GM23248 (cell line): ENCODE results near the gene TRPM5. TPM values are rescaled to one million over a fixed set of nuclear protein-coding genes. Genes with fewer than 3 reads are reported as not detected.

Source experiments
- DNase-seq: peaks from one replicate; pipeline ENCODE4 v3.0.0-alpha.2; 2015
- H2AFZ ChIP-seq: fragments of 200-600 bp; sonication (generic); 2 replicates; pipeline ENCODE4 v1.6.1; 2016; ENCODE audit warnings: antibody characterized with exemption
- H3F3A ChIP-seq: fragments of 200-600 bp; sonication (generic); 2 replicates; pipeline ENCODE4 v1.6.1; 2016; ENCODE audit warnings: mild to moderate bottlenecking, antibody characterized with exemption, mixed run types; ENCODE audit not compliant: insufficient read depth
- H3K27ac ChIP-seq: fragments of 200-600 bp; sonication (generic); 2 replicates; pipeline ENCODE4 v1.5.1; 2016; ENCODE audit warnings: mild to moderate bottlenecking
- H3K27me3 ChIP-seq: fragments of 200-600 bp; sonication (generic); replicated peaks from 2 replicates; pipeline ENCODE4 v1.6.1; 2016; ENCODE audit warnings: mild to moderate bottlenecking; ENCODE audit not compliant: insufficient read depth
- H3K36me3 ChIP-seq: fragments of 200-600 bp; sonication (generic); 2 replicates; pipeline ENCODE4 v1.6.1; 2016; ENCODE audit warnings: low read depth, mild to moderate bottlenecking
- H3K4me1 ChIP-seq: fragments of 200-600 bp; sonication (generic); 2 replicates; pipeline ENCODE4 v1.6.1; 2016; ENCODE audit warnings: mild to moderate bottlenecking; ENCODE audit not compliant: insufficient read depth
- H3K4me2 ChIP-seq: fragments of 200-600 bp; sonication (generic); one replicate; pipeline ENCODE4 v1.6.1; 2016; ENCODE audit warnings: mild to moderate bottlenecking; ENCODE audit not compliant: unreplicated experiment
- H3K4me3 ChIP-seq: fragments of 200-600 bp; sonication (generic); 2 replicates; pipeline ENCODE4 v1.5.1; 2016; ENCODE audit warnings: mild to moderate bottlenecking
- H3K79me2 ChIP-seq: fragments of 200-600 bp; sonication (generic); 2 replicates; pipeline ENCODE4 v1.6.1; 2016; ENCODE audit warnings: mild to moderate bottlenecking; ENCODE audit not compliant: insufficient read depth
- H3K9ac ChIP-seq: fragments of 200-600 bp; sonication (generic); 2 replicates; pipeline ENCODE4 v1.6.1; 2016; ENCODE audit warnings: mild to moderate bottlenecking
- H3K9me2 ChIP-seq: fragments of 200-600 bp; sonication (generic); 2 replicates; pipeline ENCODE4 v1.6.1; 2016; ENCODE audit warnings: mixed run types, mild to moderate bottlenecking, moderate library complexity; ENCODE audit not compliant: insufficient read depth
- H3K9me3 ChIP-seq: fragments of 200-600 bp; sonication (generic); one replicate; pipeline ENCODE4 v1.6.1; 2017; ENCODE audit warnings: low read depth
- H4K20me1 ChIP-seq: fragments of 200-600 bp; sonication (generic); 2 replicates; pipeline ENCODE4 v1.6.0; 2016; ENCODE audit not compliant: insufficient read depth
- EZH2 ChIP-seq: fragments of 200-600 bp; sonication (generic); IDR thresholded peaks from 2 replicates; pipeline ENCODE4 v1.6.1; 2018; ENCODE audit warnings: antibody characterized with exemption, mild to moderate bottlenecking; ENCODE audit not compliant: insufficient read depth, poor library complexity, severe bottlenecking
- EZH2phosphoT487 ChIP-seq: fragments of 200-600 bp; sonication (generic); IDR thresholded peaks from 2 replicates; pipeline ENCODE4 v1.6.1; 2018; ENCODE audit warnings: antibody characterized with exemption, moderate library complexity, mild to moderate bottlenecking, low read depth; ENCODE audit not compliant: insufficient read depth
- WGBS, 2 experiments: methylation state at CpG; one replicate each; pipeline ENCODE4 v1.1.6; 2015 to 2017; ENCODE audit warnings: low lambda C conversion rate in 2 of 2, low coverage in 1 of 2; ENCODE audit errors: missing lambda C conversion rate in 2 of 2; 5-methylcytosine and 5-hydroxymethylcytosine counted together
- in situ Hi-C: fragments of 300-500 bp; cut with MboI; formaldehyde crosslinking; loops from 2 replicates; pipeline ENCODE4 v1.15.0; 2020
- polyA plus RNA-seq: library from polyadenylated mRNA; unstranded; fragments of >200 nt; fragmentation: Nextera tagmentation; extraction: Ambion mirVana; gene quantifications from 2 replicates; pipeline ENCODE4 v1.2.1, GENCODE V29; 2016
- total RNA-seq: library from RNA; depleted of rRNA; stranded (reverse); fragments of >200 nt; shearing (Covaris generic); gene quantifications from 2 replicates; pipeline ENCODE4 v1.2.3, GENCODE V29; 2014

Gene TRPM5
- total and polyA plus RNA-seq, 2 experiments from 2014 or later, result not detected

DNA sequence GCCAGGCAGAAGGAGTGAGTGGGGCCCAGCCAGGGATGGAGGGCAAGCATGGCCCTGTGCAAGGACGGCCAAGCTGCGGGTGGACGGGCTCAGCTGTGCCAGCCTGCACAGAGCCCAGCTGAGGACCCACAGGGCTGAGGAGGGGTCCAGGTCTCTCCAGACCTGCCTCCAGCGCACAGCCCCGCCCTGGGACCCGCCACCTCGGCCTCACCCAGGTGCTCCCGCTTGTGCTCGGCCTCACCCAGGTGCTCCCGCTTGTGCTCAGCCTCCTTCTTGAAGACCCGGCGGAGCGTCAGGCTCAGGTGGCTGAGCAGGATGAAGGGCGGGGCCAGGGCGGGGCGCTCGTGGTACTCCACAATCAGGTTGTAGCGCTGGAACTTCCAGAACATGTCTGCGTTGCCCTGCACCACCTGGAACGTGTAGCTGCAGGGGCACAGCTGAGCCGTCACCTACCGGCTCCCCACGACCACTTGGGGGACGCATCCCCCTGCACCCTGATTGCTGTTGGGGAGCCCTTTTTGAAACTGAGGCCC is 37.4 kb downstream of the TRPM5 start:
- no peaks in the 10 kb centered on the region; the same call in 1 of the 2 replicates for H3K36me3 ChIP-seq
- peaks cover 4% of the 10 kb centered on the region for H3K4me1 ChIP-seq
- WGBS, 2 experiments, result 84 to 87% methylated on average over 20 to 24 of the region's 24 CpGs
- no peak for TF ChIP-seq EZH2phosphoT487
- TF ChIP-seq EZH2, result no peak
- H3K27ac ChIP-seq, result no peak overlapping the region
- no peaks in the 10 kb centered on the region for H3K27me3 ChIP-seq
- H3K4me3 ChIP-seq, result no peak overlapping the region
- no peak overlapping the region for H2AFZ ChIP-seq
- no peak overlapping the region for H3K9ac ChIP-seq
- H3K9me2 ChIP-seq, result no peaks in the 10 kb centered on the region
- DNase-seq, result no peak
- no peaks in the 10 kb centered on the region for H4K20me1 ChIP-seq
- no peaks in the 10 kb centered on the region for H3F3A ChIP-seq
- no peaks in the 10 kb centered on the region for H3K9me3 ChIP-seq
- peaks cover 13% of the 10 kb centered on the region for H3K79me2 ChIP-seq
- no peak overlapping the region for H3K4me2 ChIP-seq
- in situ Hi-C loops, result no loop called here

DNA sequence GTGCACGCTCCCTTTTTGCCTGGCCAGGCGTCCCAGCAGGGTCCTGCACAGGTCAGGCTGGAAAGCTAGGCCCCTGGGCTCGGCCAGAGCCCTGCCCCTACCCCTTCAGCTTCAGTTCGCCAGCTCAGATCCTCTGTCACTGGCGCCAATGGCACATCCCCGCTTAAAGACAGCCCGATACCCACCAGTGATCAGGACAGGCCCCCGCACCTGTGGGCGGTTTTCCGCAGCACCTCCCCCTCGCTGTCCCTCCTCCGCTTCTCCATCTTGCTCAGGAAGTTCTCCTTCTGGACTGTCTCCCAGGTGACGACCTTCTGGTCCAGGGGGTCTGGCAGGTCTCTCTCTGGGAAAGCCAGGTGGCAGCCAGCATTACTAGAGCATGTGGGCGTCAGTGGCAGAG is 37.9 kb downstream of the TRPM5 start:
- no peak overlapping the region for H3K9ac ChIP-seq
- H3K9me2 ChIP-seq, result no peaks in the 10 kb centered on the region
- no peak overlapping the region for H3K4me2 ChIP-seq
- no peaks in the 10 kb centered on the region for H3K27me3 ChIP-seq
- no peaks in the 10 kb centered on the region; the same call in 1 of the 2 replicates for H3K36me3 ChIP-seq
- H3K79me2 ChIP-seq, result peaks cover 18% of the 10 kb centered on the region
- H3K9me3 ChIP-seq, result no peaks in the 10 kb centered on the region
- no peak overlapping the region for H2AFZ ChIP-seq
- no peak overlapping the region for H3K27ac ChIP-seq
- no peak overlapping the region for H3K4me3 ChIP-seq
- in situ Hi-C loops, result no loop called here
- peaks cover 8% of the 10 kb centered on the region for H3K4me1 ChIP-seq
- 74 to 78% methylated on average over 14 of the region's 14 CpGs for WGBS, 2 experiments
- H4K20me1 ChIP-seq, result no peaks in the 10 kb centered on the region
- no peaks in the 10 kb centered on the region for H3F3A ChIP-seq
- no peak for DNase-seq
- no peak for TF ChIP-seq EZH2phosphoT487
- no peak for TF ChIP-seq EZH2

DNA sequence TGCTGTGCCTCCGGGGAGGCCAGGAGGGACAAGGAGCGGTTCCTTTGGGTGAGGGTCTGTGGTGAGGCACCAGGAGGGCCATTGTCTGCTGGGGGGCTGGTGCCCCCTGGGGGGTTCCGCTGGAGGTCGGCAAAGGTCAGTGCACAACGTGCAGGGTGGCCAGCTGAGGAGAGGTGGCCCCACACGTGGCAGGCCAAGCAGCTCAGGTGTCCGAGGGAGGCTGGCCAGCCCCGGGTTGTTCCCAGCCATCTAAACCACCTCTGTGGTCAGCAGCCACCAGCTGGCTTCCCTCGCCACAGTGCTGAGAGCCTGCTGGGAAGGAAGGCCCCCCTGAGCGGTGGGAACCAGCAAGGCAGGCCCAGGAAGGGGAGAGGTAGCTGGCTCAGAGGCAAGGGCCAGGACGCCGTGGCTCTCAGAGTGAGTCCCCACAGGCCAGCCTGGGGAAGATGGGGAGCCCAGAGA is 39.5 kb downstream of the TRPM5 start:
- H3K27me3 ChIP-seq, result no peaks in the 10 kb centered on the region
- H3K4me3 ChIP-seq, result no peak overlapping the region
- peaks cover 1% of the 10 kb centered on the region; the same call in 1 of the 2 replicates for H3F3A ChIP-seq
- no peaks in the 10 kb centered on the region for H4K20me1 ChIP-seq
- H3K79me2 ChIP-seq, result peaks cover 25% of the 10 kb centered on the region
- no peak overlapping the region for H3K4me2 ChIP-seq
- in situ Hi-C loops, result no loop called here
- H3K9me3 ChIP-seq, result no peaks in the 10 kb centered on the region
- no peak overlapping the region for H2AFZ ChIP-seq
- TF ChIP-seq EZH2phosphoT487 (no peak), EZH2 (no peak)
- H3K27ac ChIP-seq, result no peak overlapping the region
- 52 to 55% methylated on average over 12 of the region's 12 CpGs for WGBS, 2 experiments
- DNase-seq, result no peak
- no peak overlapping the region for H3K9ac ChIP-seq
- H3K36me3 ChIP-seq, result no peaks in the 10 kb centered on the region; the same call in 1 of the 2 replicates
- no peaks in the 10 kb centered on the region for H3K9me2 ChIP-seq
- peaks cover 8% of the 10 kb centered on the region for H3K4me1 ChIP-seq

- H3K27ac ChIP-seq, result no peak overlapping the region
- no peaks in the 10 kb centered on the region for H4K20me1 ChIP-seq
- H3K4me3 ChIP-seq, result no peak overlapping the region
- H2AFZ ChIP-seq, result no peak overlapping the region
- no peaks in the 10 kb centered on the region for H3K27me3 ChIP-seq
- H3F3A ChIP-seq, result peaks cover 18% of the 10 kb centered on the region
- H3K36me3 ChIP-seq, result peaks cover 4% of the 10 kb centered on the region; the same call in 1 of the 2 replicates
- H3K4me2 ChIP-seq, result no peak overlapping the region
- DNase-seq, result no peak
- 77 to 78% methylated on average over 30 of the region's 31 CpGs for WGBS, 2 experiments
- no peak overlapping the region for H3K9ac ChIP-seq
- no peaks in the 10 kb centered on the region for H3K9me3 ChIP-seq
- in situ Hi-C loops, result no loop called here
- no peaks in the 10 kb centered on the region for H3K9me2 ChIP-seq
- H3K4me1 ChIP-seq, result peaks cover 20% of the 10 kb centered on the region
- TF ChIP-seq EZH2 (no peak), EZH2phosphoT487 (no peak)
- peaks cover 40% of the 10 kb centered on the region for H3K79me2 ChIP-seq
Observed at GRCh38 chr11:2402890-2403645, 41.2 kb downstream of the TRPM5 start.
